ENCODE measurements around the gene PELI1. TPM values are rescaled to one million over a fixed set of nuclear protein-coding genes. Genes with fewer than 3 reads are reported as not detected.

PELI1 gene
- total RNA-seq, 2 experiments from 2014 or later: 257 to 274 TPM

DNA sequence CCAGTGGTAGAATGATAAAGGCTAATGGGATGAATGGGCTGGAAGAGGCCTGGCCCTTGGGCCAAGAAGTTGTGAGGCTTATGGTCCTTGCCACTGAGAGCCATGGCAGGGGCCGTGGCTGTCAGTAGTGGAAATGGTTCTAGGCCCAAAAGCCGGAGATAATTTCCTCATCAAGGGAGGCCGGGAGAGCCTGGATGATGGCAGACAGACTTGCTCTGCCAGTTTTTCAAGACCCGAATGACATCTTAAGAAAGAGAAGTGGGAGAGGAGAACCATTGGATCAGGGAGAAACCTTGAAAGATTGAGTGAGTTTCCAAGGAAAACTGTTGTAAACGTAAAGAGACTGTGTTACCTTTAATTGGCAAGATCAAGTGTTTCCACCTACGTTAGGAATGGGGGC lies 78.7 kb downstream of the PELI1 start:
- Mint-ChIP-seq H3K27me3 (no peaks in the 10 kb centered on the region), H3K9me3 (peaks cover 2% of the 10 kb centered on the region), H3K27ac (peak overlapping the region; percentile 90), H3K4me3 (no peak overlapping the region), H3K4me1 (ENCODE audit: low read depth) (peaks cover 28% of the 10 kb centered on the region), H3K36me3 (ENCODE audit: low read depth) (no peaks in the 10 kb centered on the region)
- CTCF ChIA-PET: no interaction called here
- Histone ChIP-seq H3K27ac (ENCODE audit: low read depth in 1 of 2, low read length in 2 of 2) (no peak overlapping the region), H3K9me3 (ENCODE audit: control insufficient read depth in 1 of 2, insufficient read depth in 1 of 2, low read length in 2 of 2) (no peaks in the 10 kb centered on the region), H3K27me3 (ENCODE audit: control insufficient read depth in 1 of 2, insufficient read depth in 2 of 2, low read length in 2 of 2) (no peaks in the 10 kb centered on the region), H3K4me3 (ENCODE audit: low read length) (no peak overlapping the region), H3K4me1 (ENCODE audit: insufficient read depth, low read length) (peaks cover 19% of the 10 kb centered on the region), H3K36me3 (ENCODE audit: insufficient read depth, low read length) (no peaks in the 10 kb centered on the region)
- TF ChIP-seq, protein P1, sequence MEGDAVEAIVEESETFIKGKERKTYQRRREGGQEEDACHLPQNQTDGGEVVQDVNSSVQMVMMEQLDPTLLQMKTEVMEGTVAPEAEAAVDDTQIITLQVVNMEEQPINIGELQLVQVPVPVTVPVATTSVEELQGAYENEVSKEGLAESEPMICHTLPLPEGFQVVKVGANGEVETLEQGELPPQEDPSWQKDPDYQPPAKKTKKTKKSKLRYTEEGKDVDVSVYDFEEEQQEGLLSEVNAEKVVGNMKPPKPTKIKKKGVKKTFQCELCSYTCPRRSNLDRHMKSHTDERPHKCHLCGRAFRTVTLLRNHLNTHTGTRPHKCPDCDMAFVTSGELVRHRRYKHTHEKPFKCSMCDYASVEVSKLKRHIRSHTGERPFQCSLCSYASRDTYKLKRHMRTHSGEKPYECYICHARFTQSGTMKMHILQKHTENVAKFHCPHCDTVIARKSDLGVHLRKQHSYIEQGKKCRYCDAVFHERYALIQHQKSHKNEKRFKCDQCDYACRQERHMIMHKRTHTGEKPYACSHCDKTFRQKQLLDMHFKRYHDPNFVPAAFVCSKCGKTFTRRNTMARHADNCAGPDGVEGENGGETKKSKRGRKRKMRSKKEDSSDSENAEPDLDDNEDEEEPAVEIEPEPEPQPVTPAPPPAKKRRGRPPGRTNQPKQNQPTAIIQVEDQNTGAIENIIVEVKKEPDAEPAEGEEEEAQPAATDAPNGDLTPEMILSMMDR (IDR thresholded peaks at IDR 0.05): no peak
- intact Hi-C loops (cut with DNase I, micrococcal nuclease): loop anchor here in 1 of 2 experiments (2.0 kb wide), 1 partner anchor 77 kb away; no protein-coding TSS in a partner anchor
- no peak for DNase-seq
- POLR2A ChIA-PET: interaction anchor here (0.7 kb wide), 1 partner anchor 29 kb away, joined by 4 read pairs; no protein-coding TSS in a partner anchor
- ATAC-seq (ENCODE audit: poor library complexity): no peak

GRCh38 chr2:64063924-64064331 lies 80.3 kb downstream of the PELI1 start:
- no peaks in the 10 kb centered on the region for H3K36me3 ChIP-seq (ENCODE audit: insufficient read depth, low read length)
- intact Hi-C loops (cut with DNase I, micrococcal nuclease): loop anchor here in 1 of 2 experiments (2.0 kb wide), 1 partner anchor 79 kb away; no protein-coding TSS in a partner anchor
- H3K27ac Mint-ChIP-seq: peak overlapping the region; percentile 90
- H3K27ac ChIP-seq (ENCODE audit: low read depth in 1 of 2, low read length in 2 of 2): no peak overlapping the region
- TF ChIP-seq, protein P1 (IDR thresholded peaks at IDR 0.05): no peak
- H3K4me3 Mint-ChIP-seq: no peak overlapping the region
- ChIA-PET CTCF (interaction anchor here (2.5 kb wide), 1 partner anchor 14 kb away, joined by 8 read pairs; no protein-coding TSS in a partner anchor), POLR2A (interaction anchor here (0.6 to 1.6 kb wide), 4 partner anchors 56 to 425 kb away, joined by 3 to 4 read pairs (median 3); no protein-coding TSS in a partner anchor)
- H3K27me3 Mint-ChIP-seq: no peaks in the 10 kb centered on the region
- no peak for DNase-seq
- no peaks in the 10 kb centered on the region for H3K27me3 ChIP-seq (ENCODE audit: control insufficient read depth in 1 of 2, insufficient read depth in 2 of 2, low read length in 2 of 2)
- H3K4me1 Mint-ChIP-seq (ENCODE audit: low read depth): peaks cover 28% of the 10 kb centered on the region
- no peak overlapping the region for H3K4me3 ChIP-seq (ENCODE audit: low read length)
- H3K4me1 ChIP-seq (ENCODE audit: insufficient read depth, low read length): peaks cover 19% of the 10 kb centered on the region
- H3K9me3 Mint-ChIP-seq: peaks cover 2% of the 10 kb centered on the region
- no peaks in the 10 kb centered on the region for H3K36me3 Mint-ChIP-seq (ENCODE audit: low read depth)
- no peak for ATAC-seq (ENCODE audit: poor library complexity)
- no peaks in the 10 kb centered on the region for H3K9me3 ChIP-seq (ENCODE audit: control insufficient read depth in 1 of 2, insufficient read depth in 1 of 2, low read length in 2 of 2)

- Mint-ChIP-seq H3K27ac (peak overlapping the region; percentile 90), H3K9me3 (peaks cover 2% of the 10 kb centered on the region), H3K36me3 (ENCODE audit: low read depth) (no peaks in the 10 kb centered on the region), H3K4me3 (no peak overlapping the region), H3K27me3 (no peaks in the 10 kb centered on the region), H3K4me1 (ENCODE audit: low read depth) (peaks cover 28% of the 10 kb centered on the region)
- Histone ChIP-seq H3K27me3 (ENCODE audit: control insufficient read depth in 1 of 2, insufficient read depth in 2 of 2, low read length in 2 of 2) (no peaks in the 10 kb centered on the region), H3K4me1 (ENCODE audit: insufficient read depth, low read length) (peaks cover 19% of the 10 kb centered on the region), H3K4me3 (ENCODE audit: low read length) (no peak overlapping the region), H3K27ac (ENCODE audit: low read depth in 1 of 2, low read length in 2 of 2) (no peak overlapping the region), H3K9me3 (ENCODE audit: control insufficient read depth in 1 of 2, insufficient read depth in 1 of 2, low read length in 2 of 2) (no peaks in the 10 kb centered on the region), H3K36me3 (ENCODE audit: insufficient read depth, low read length) (no peaks in the 10 kb centered on the region)
- no peak for ATAC-seq (ENCODE audit: poor library complexity)
- intact Hi-C loops (cut with DNase I, micrococcal nuclease): no loop called here
- CTCF ChIA-PET: interaction anchor here (2.5 kb wide), 1 partner anchor 14 kb away, joined by 8 read pairs; no protein-coding TSS in a partner anchor
- no peak for DNase-seq
- POLR2A ChIA-PET: interaction anchor here (0.8 to 1.6 kb wide), 3 partner anchors 62 to 165 kb away, joined by 3 to 4 read pairs (median 4); no protein-coding TSS in a partner anchor
- TF ChIP-seq, protein P1 (IDR thresholded peaks at IDR 0.05): no peak
Measured at GRCh38 chr2:64063454-64063853, 80.8 kb downstream of the PELI1 start.
